HEK293 (cell line): ENCODE data around the gene CNP.

Source experiments
- ATF2 ChIP-seq: fragments of 450-650 bp; formaldehyde crosslinking; IDR thresholded peaks from 2 replicates; pipeline ENCODE4 v1.5.1; 2016; ENCODE audit warnings: missing biosample characterization, missing genetic modification characterization, low read depth
- CTCF ChIP-seq: fragments of 450-650 bp; formaldehyde crosslinking; IDR thresholded peaks from 2 replicates; pipeline ENCODE4 v1.5.1; 2016; ENCODE audit warnings: missing biosample characterization, missing genetic modification characterization
- HOXD13 ChIP-seq: sonication (generic); formaldehyde crosslinking; IDR thresholded peaks from 2 replicates; pipeline ENCODE4 v1.8.0; 2022; ENCODE audit warnings: missing genetic modification reagents, borderline replicate concordance
- PATZ1 ChIP-seq: fragments of 450-650 bp; formaldehyde crosslinking; IDR thresholded peaks from 2 replicates; pipeline ENCODE4 v1.5.1; 2016; ENCODE audit warnings: missing biosample characterization, missing genetic modification characterization
- PBX3 ChIP-seq: sonication (generic); formaldehyde crosslinking; IDR thresholded peaks from 2 replicates; pipeline ENCODE4 v1.8.1; 2022; ENCODE audit warnings: mild to moderate bottlenecking, moderate library complexity, missing genetic modification reagents
- ZFP3 ChIP-seq: fragments of 450-650 bp; formaldehyde crosslinking; IDR thresholded peaks from 2 replicates; pipeline ENCODE4 v1.5.1; 2016; ENCODE audit warnings: low read depth, missing biosample characterization, missing genetic modification characterization
- ZNF280C ChIP-seq: fragments of 450-650 bp; formaldehyde crosslinking; IDR thresholded peaks from 2 replicates; pipeline ENCODE4 v1.5.1; 2016; ENCODE audit warnings: missing biosample characterization, missing genetic modification characterization
- ZNF777 ChIP-seq: fragments of 450-650 bp; formaldehyde crosslinking; IDR thresholded peaks from 2 replicates; pipeline ENCODE4 v1.5.1; 2017; ENCODE audit warnings: missing biosample characterization, missing genetic modification characterization, borderline replicate concordance

- no peak for TF ChIP-seq ZNF777
- no peak; the same call in 1 of the 2 replicates for TF ChIP-seq CTCF (tag by site-specific recombination)
- no peak; the same call in none of the 2 replicates for TF ChIP-seq PBX3
- TF ChIP-seq ATF2, result no peak
- peak; percentile 78; the same call in 1 of the 2 replicates for TF ChIP-seq PATZ1 (tag by site-specific recombination)
- TF ChIP-seq HOXD13, result no peak
- TF ChIP-seq ZNF280C, result no peak
- TF ChIP-seq ZFP3 (tag by site-specific recombination), result no peak
Observed at GRCh38 chr17:41918314-41919164, 48.1 kb upstream of the CNP start, which contains the start of gene ACLY.
